ENCODE results near the gene POLD4. TPM values are rescaled to one million over a fixed set of nuclear protein-coding genes. Genes with fewer than 3 reads are reported as not detected.
A peak's percentile ranks its signal among the peaks of the same experiment; 100 is the strongest.

Gene POLD4
- total and polyA plus RNA-seq, 2 of the 13 experiments (the other 11 are each of a cell fraction or from before 2014, with no cell fraction given): 10.5 to 27.4 TPM

GRCh38 chr11:67353317-67354074 lies at the start of gene POLD4 (continued):
- TF ChIP-seq ZNF142 (CRISPR knock-in tag; IDR thresholded peaks at IDR 0.05) (0 out of 2 replicates have a peak, but pooled peaks have one; percentile 43), ZNF709 (CRISPR knock-in tag; IDR thresholded peaks at IDR 0.05) (no peak), ZNF430 (CRISPR knock-in tag; IDR thresholded peaks at IDR 0.05) (no peak), GABPA (IDR thresholded peaks at IDR 0.05; ENCODE audit: low read depth, low read length) (peak; percentile 37), GABPA (CRISPR knock-in tag; IDR thresholded peaks at IDR 0.05; ENCODE audit: low read depth) (peak; percentile 80), ATF7 (IDR thresholded peaks at IDR 0.05) (no peak), ATF7 (CRISPR knock-in tag; IDR thresholded peaks at IDR 0.05) (no peak), SRF (IDR thresholded peaks at IDR 0.05; ENCODE audit: low read depth, low read length) (no peak), YEATS2 (CRISPR knock-in tag; IDR thresholded peaks at IDR 0.05; ENCODE audit: borderline replicate concordance) (0 out of 2 replicates have a peak, but pooled peaks have one; percentile 31), ZNF639 (CRISPR knock-in tag; conservative IDR thresholded peaks at IDR 0.05) (no peak; the same call in 1 of the 2 replicates), ISX (CRISPR knock-in tag; conservative IDR thresholded peaks at IDR 0.05) (0 out of 2 replicates have a peak, but pooled peaks have one; percentile 44), SKIL (CRISPR knock-in tag; IDR thresholded peaks at IDR 0.05; ENCODE audit: borderline replicate concordance) (no peak), ETS1 (CRISPR knock-in tag; IDR thresholded peaks at IDR 0.05) (no peak), ZNF414 (CRISPR knock-in tag; IDR thresholded peaks at IDR 0.05) (peak; percentile 75; the same call in 1 of the 2 replicates), ATF3 (CRISPR knock-in tag; IDR thresholded peaks at IDR 0.05) (no peak), GTF2F1 (IDR thresholded peaks at IDR 0.05; ENCODE audit: low read length) (no peak)
